Measurements from ENCODE around the gene P3H3.

P3H3 gene

DNA sequence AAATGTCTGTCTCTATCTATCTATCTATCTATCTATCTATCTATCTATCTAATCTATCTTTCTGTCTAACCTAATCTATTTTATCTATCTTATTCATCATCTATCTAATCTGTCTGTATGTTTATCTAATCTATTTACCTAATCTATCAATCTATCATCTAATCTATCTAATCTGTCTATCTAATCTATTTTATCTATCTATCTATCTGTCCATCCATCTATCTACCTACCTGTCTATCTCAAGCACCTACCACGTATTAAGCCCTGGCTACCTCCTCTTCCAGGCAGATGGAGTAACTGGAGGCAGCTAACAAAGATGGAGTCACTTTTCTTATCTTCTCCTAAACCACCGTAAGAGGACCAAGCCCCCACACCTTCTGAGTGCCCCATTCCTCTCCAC is 33.1 kb upstream of the P3H3 start:
- TF ChIP-seq EP300 (IDR thresholded peaks at IDR 0.05; ENCODE audit: borderline replicate concordance) (no peak), YY1 (IDR thresholded peaks at IDR 0.05; ENCODE audit: low read depth) (no peak), ZBTB7A (IDR thresholded peaks at IDR 0.05; ENCODE audit: low read depth) (no peak), RAD21 (IDR thresholded peaks at IDR 0.05; ENCODE audit: low read depth) (no peak)
- TF ChIP-seq, protein P1, sequence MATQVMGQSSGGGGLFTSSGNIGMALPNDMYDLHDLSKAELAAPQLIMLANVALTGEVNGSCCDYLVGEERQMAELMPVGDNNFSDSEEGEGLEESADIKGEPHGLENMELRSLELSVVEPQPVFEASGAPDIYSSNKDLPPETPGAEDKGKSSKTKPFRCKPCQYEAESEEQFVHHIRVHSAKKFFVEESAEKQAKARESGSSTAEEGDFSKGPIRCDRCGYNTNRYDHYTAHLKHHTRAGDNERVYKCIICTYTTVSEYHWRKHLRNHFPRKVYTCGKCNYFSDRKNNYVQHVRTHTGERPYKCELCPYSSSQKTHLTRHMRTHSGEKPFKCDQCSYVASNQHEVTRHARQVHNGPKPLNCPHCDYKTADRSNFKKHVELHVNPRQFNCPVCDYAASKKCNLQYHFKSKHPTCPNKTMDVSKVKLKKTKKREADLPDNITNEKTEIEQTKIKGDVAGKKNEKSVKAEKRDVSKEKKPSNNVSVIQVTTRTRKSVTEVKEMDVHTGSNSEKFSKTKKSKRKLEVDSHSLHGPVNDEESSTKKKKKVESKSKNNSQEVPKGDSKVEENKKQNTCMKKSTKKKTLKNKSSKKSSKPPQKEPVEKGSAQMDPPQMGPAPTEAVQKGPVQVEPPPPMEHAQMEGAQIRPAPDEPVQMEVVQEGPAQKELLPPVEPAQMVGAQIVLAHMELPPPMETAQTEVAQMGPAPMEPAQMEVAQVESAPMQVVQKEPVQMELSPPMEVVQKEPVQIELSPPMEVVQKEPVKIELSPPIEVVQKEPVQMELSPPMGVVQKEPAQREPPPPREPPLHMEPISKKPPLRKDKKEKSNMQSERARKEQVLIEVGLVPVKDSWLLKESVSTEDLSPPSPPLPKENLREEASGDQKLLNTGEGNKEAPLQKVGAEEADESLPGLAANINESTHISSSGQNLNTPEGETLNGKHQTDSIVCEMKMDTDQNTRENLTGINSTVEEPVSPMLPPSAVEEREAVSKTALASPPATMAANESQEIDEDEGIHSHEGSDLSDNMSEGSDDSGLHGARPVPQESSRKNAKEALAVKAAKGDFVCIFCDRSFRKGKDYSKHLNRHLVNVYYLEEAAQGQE (IDR thresholded peaks at IDR 0.05; ENCODE audit: low read depth) = no peak

GRCh38 chr12:6796576-6796975 is 31.6 kb upstream of the P3H3 start:
- TF ChIP-seq EP300 (IDR thresholded peaks at IDR 0.05; ENCODE audit: borderline replicate concordance) (no peak), NFIC (IDR thresholded peaks at IDR 0.05) (no peak), FOXM1 (IDR thresholded peaks at IDR 0.05; ENCODE audit: borderline replicate concordance, low read depth) (no peak), CEBPB (IDR thresholded peaks at IDR 0.05) (no peak), YY1 (IDR thresholded peaks at IDR 0.05; ENCODE audit: low read depth) (no peak), TCF12 (IDR thresholded peaks at IDR 0.05; ENCODE audit: low read depth) (no peak), TEAD4 (IDR thresholded peaks at IDR 0.05) (no peak), CREB1 (IDR thresholded peaks at IDR 0.05; ENCODE audit: low read depth) (no peak), TAF1 (IDR thresholded peaks at IDR 0.05; ENCODE audit: low read depth) (no peak), MAX (IDR thresholded peaks at IDR 0.05) (no peak), RAD21 (IDR thresholded peaks at IDR 0.05; ENCODE audit: low read depth) (no peak), EGR1 (IDR thresholded peaks at IDR 0.05) (no peak)
- TF ChIP-seq, protein P1 (IDR thresholded peaks at IDR 0.05; ENCODE audit: low read depth) = no peak
- TF ChIP-seq, protein P2, sequence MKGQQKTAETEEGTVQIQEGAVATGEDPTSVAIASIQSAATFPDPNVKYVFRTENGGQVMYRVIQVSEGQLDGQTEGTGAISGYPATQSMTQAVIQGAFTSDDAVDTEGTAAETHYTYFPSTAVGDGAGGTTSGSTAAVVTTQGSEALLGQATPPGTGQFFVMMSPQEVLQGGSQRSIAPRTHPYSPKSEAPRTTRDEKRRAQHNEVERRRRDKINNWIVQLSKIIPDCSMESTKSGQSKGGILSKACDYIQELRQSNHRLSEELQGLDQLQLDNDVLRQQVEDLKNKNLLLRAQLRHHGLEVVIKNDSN (IDR thresholded peaks at IDR 0.05) = no peak

DNA sequence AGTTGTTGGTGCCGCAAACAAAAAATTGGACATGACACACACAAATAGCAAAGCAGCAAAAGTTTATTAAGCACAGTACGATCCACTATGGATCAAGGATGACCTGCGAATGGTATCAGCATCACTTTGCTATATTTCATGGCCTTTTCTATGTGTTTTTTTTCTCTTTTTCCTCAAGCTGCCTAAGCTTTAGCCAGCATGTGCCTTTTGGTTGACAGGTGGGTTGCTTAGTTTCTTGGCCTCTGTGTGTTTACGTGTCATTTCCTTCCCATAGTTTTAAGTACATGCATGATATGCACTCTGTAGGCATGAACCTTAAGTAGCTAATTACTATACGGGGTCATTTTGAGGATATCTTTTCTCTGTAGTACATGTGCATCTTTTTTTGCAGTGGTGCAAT is 29.1 kb upstream of the P3H3 start:
- TF ChIP-seq, protein P1 (IDR thresholded peaks at IDR 0.05; ENCODE audit: low read depth) = no peak
- no peak for TF ChIP-seq ZBTB7A (IDR thresholded peaks at IDR 0.05; ENCODE audit: low read depth)
- TF ChIP-seq EP300 (IDR thresholded peaks at IDR 0.05; ENCODE audit: borderline replicate concordance) = no peak
- no peak for TF ChIP-seq MAX (IDR thresholded peaks at IDR 0.05)
- TF ChIP-seq FOXM1 (IDR thresholded peaks at IDR 0.05; ENCODE audit: borderline replicate concordance, low read depth) = no peak
- TF ChIP-seq NFIC (IDR thresholded peaks at IDR 0.05) = no peak
- TF ChIP-seq TEAD4 (IDR thresholded peaks at IDR 0.05) = no peak
- no peak for TF ChIP-seq TAF1 (IDR thresholded peaks at IDR 0.05; ENCODE audit: low read depth)
- no peak for TF ChIP-seq RAD21 (IDR thresholded peaks at IDR 0.05; ENCODE audit: low read depth)
- TF ChIP-seq YY1 (IDR thresholded peaks at IDR 0.05; ENCODE audit: low read depth) = no peak
- TF ChIP-seq, protein P2 (IDR thresholded peaks at IDR 0.05) = no peak
- no peak for TF ChIP-seq CEBPB (IDR thresholded peaks at IDR 0.05)
- TF ChIP-seq EGR1 (IDR thresholded peaks at IDR 0.05) = no peak
- no peak for TF ChIP-seq CREB1 (IDR thresholded peaks at IDR 0.05; ENCODE audit: low read depth)
- no peak for TF ChIP-seq TCF12 (IDR thresholded peaks at IDR 0.05; ENCODE audit: low read depth)

GRCh38 chr12:6807170-6807569 is 21.0 kb upstream of the P3H3 start:
- TF ChIP-seq YY1 (IDR thresholded peaks at IDR 0.05; ENCODE audit: low read depth) (no peak), MAX (IDR thresholded peaks at IDR 0.05) (no peak), TCF12 (IDR thresholded peaks at IDR 0.05; ENCODE audit: low read depth) (no peak), EP300 (IDR thresholded peaks at IDR 0.05; ENCODE audit: borderline replicate concordance) (no peak), ZBTB7A (IDR thresholded peaks at IDR 0.05; ENCODE audit: low read depth) (no peak), RAD21 (IDR thresholded peaks at IDR 0.05; ENCODE audit: low read depth) (no peak), EGR1 (IDR thresholded peaks at IDR 0.05) (no peak)
- TF ChIP-seq, protein P2 (IDR thresholded peaks at IDR 0.05) = no peak
- TF ChIP-seq, protein P1 (IDR thresholded peaks at IDR 0.05; ENCODE audit: low read depth) = no peak
